NCI-H2171 treated with DMSO at 0.1 percent for 48 hours (cell line): Measurements from ENCODE around the gene ANKLE2.

Source experiments
- DNase-seq: peaks from one replicate; lab custom pipeline; 2025; lab: John Stamatoyannopoulos, UW

Gene ANKLE2

DNA sequence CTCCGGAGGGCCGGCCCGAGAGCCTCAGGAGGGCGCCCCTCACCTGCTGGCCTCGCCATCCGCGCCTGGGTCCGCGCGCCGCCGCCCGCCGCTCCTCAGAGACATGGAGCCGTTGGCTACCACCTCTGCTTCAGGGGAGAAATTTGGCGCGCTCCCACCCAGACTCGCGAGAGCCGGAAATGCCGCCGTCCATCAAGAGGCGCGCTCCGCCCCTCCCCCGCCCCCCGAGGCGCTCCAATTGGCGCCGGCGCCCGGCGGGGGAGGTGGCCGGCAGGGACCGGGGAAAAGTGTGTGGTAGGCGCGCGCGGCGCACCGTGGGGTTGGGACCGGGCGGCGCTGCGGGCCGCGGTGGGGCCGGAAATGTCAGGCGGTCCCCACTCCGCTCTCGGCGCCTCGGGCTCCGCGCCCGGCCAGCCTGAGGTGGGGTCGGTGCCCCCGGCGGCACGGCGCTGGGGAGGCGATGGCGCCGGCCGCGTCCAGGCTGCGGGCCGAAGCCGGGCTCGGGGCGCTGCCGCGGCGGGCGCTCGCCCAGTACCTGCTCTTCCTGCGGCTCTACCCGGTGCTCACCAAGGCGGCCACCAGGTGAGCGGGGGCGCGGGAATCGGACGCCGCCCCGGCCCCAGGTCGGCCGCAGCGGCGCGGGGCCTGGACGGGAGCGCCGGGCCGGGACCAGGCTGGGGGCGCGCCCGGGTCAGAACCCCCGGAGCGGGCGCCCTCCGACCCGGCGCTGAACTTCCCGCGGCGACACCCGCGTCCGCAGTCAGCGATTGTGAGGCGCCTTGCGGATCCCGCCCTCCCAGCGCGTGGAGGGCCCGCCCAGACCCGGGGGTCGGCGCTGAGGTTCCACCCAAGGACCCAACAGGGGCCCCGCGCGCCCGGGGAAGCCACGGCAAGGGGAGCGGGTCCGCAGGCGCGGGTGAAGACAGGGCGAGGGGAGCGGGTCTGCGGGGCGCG lies 74.1 kb downstream of the ANKLE2 start, which contains the start of the genes POLE and PXMP2:
Gene POLE, minus strand, starts transcription at position 132 of the 954 bp plus-strand sequence. Its CDS starts 27 bp downstream, at position 105.
Gene PXMP2, plus strand, starts transcription at position 377 of the 954 bp plus-strand sequence. Its CDS starts 84 bp downstream, at position 461.
- peak; percentile 92 for DNase-seq

DNA sequence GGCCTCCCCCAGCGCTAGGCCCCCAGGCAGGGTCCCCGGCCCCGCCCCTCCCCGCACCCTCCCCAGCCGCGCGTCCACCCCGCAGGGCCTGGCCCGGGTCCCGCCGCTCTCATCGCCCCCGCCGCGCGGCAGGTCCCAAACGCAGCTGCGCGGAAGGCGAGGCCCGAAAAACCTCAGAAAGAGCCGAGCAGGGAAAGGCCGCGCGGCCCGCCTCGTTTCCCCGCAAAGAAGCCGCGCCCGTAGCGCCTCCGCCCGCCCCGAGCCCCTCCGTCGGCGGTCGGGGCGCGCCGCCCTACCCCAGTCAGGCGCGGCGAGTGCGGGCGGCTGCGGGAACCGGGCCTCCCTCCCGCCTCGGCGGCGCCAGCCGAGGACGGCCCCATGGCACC lies 74.8 kb downstream of the ANKLE2 start:
- no peak for DNase-seq

DNA sequence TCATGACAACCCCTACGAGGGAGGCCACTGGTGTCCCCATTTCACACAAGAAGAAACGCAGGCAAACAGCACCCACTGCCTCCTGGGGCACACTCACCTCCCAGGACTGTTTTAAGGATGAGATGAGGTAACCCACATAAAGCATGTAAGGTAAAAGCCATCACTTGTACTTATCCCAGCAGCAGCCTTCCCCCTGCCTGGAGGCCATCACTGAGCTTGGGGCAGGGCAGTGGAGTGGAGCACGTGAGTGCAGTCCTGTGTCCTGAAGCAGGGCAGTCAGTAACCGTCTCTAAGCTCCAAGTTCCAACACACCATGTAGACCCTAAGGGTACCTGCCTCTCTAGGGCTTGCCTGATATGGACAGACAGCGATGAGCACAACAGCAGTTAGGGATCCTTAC lies 76.2 kb downstream of the ANKLE2 start:
- DNase-seq = no peak

DNA sequence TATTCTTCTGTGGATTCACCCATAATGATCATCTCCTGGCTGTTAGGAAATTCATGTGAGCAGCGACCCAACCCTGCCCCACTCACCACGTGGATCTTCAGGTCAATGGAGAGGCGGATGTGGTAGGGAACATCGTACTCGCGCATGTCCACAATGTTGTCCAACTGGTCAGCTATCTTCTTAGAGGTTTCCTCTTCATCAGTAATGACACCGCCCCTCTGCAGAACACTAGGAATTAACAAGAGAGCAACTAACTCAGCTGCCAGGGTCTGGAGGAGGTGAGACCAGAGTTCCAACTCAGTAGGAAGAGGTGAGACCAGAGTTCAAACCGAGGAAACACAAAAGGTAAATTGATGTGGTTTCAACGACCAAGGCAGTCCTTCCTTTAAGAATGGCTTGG lies 84.1 kb downstream of the ANKLE2 start:
- no peak for DNase-seq

DNA sequence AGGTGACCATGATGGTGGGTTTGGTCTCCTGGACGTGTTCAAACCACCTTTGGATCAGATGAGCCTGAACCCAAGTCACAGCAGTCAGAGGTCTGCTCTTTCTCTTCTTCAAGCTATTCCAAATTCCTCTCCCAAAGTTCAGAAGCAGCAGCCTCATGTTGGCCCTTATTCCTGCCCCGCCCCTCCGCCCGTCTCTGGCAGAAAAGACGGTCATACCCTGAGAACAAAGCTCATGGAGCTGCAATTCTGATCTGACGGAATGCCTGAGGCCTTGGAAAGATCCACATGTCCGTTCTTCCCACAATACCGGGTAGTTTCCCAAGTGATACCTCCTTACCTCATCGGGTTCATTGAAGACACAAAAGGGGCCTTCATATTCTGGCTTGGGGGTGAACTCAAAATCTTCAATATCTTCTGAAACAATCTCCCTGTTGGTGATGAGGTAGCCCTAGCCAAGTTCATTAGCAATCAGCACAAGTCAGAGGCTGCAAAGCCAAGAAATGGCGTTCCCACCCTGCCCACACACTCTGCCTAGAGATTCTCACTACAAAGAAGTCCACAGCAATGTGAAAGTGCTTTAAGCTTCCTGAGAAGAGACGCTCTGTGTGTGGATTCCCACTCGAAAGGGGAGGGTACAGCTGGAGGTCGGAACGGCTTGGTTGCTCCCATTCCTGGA lies 85.7 kb downstream of the ANKLE2 start:
- no peak for DNase-seq
